NCI-H460 (cell line): ENCODE measurements around the gene BMERB1. TPM values are rescaled to one million over a fixed set of nuclear protein-coding genes. Genes with fewer than 3 reads are reported as not detected.
"Not testable (repeated sequence)": the region's sequence is repeated elsewhere in the genome, so short reads cannot be mapped to it uniquely, and the experiment has no call there.

Source experiments
- DNase-seq: peaks from one replicate; pipeline ENCODE4 v3.0.0-alpha.2; 2016; ENCODE audit warnings: low read depth; ENCODE audit errors: extremely low read depth
- total RNA-seq: library from RNA; depleted of rRNA; stranded (reverse); fragments of >200 nt; shearing (Covaris generic); gene quantifications from 2 replicates; pipeline ENCODE4 v1.2.3, GENCODE V29; 2014

The BMERB1 gene
- total RNA-seq, 1 experiment from 2014 or later: 35.8 TPM

DNA sequence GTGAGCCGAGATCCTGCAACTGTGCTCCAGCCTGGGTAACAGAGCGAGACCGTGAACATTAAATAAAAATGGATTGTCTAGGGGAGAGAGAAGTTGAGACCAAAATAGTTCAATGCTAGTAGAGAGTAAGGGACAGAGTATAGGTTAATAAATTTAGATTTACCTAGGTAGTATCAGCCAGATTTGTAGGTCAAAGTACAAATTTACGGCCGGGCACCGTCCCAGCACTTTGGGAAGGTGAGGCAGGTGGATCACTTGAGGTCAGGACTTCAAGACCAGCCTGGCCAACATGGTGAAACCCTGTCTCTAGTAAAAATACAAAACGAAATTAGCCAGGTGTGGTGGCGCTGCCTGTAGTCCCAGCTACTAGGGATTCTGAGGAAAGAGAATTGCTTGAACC is 12.2 kb upstream of the BMERB1 start:
- no peak for DNase-seq

DNA sequence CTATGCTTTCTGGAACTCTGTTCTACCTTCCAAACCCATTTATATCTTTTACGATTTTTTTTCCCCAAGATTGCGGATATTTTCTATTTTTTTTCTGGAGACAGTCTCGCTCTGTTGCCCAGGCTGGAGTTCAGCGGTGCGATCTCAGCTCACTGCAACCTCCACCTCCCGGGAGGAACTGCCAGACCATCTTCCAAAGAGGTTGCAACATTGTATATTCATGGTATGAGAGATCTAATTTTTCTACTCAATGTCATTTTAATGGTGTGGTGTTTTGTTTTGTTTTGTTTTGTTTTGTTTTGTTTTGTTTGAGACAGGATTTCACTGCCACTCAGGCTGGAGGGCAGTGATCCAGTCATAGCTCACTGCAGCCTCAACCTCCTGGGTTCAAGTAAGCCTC is 8.5 kb upstream of the BMERB1 start:
- DNase-seq: no peak

DNA sequence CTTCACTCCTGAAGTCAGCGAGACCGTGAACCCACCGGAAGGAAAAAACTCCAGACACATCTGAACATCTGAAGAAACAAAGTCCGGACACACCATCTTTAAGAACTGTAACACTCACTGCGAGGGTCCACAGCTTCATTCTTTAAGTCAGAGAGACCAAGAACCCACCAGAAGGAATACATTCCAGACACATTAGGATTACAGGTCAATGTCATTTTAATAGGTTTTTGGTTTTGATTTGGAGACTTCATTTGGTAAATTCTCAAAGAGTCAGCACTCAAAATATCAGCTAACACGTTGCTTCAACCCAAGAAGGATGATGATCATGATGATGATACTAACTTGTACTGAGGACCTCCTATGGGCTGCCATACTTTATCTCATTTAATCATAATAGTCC is 7.6 kb upstream of the BMERB1 start:
- DNase-seq: no peak

DNA sequence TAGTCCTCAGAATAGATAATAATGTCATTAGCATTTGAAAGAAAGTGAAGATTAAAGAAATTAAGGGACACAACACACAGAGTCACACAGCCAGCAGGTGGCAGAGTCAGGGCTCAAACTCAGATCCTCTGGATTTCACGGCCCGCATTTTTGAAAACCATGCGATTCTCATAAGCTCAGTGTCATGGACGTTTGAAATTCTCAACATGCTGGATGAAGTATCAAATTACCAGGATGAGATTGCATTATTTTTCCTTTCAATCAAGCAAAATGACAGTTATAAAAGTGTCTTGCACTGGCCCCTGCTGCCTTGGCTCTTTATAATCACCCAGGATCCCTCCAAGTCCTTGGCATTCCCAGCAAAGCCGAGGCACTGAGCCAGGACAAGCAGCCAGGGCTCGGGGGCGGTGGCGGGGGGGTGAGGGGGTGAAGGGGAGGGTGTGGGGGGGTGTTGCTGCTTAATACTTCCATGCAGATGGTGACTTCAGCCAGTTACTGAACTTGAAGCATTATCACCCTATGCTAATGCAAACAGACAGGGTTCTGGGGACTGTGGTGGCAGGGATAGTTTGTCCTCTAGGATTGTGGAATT is 6.6 kb upstream of the BMERB1 start:
- DNase-seq: peak; percentile 73

DNA sequence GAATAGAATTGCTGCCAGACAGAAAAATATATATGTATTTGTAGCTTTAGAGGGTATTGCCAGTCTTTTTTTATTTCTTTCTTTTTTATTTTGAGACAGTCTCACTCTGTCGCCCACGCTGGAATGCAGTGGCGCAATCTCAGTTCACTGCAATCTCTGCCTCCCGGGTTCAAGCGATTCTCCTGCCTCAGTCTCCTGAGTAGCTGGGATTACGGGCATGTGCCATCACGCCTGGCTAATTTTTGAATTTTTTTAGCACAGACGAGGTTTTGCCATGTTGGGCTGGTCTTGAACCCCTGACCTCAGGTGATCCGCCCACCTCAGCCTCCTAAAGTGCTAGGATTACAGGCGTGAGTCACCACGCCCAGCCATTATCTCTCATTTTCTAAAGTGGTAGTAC is 3.5 kb upstream of the BMERB1 start:
- not testable (repeated sequence) for DNase-seq

DNA sequence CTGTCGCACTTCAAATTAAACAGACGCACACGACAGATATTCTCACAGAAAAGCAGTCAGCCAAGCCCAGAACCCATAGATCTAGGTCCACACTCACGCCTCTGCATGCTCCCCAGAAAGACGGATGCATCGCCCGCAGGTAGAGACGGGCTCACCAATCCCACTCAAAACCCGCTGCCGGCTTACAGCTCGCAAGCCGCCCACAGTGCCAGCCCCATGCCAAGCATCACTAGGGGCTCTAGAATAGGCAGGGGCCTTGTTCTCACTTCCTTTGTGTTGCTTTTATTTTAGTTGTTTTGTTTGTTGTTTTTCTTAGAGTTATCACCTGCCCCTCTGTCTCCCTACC is 336 bp upstream of the BMERB1 start:
- no peak for DNase-seq

DNA sequence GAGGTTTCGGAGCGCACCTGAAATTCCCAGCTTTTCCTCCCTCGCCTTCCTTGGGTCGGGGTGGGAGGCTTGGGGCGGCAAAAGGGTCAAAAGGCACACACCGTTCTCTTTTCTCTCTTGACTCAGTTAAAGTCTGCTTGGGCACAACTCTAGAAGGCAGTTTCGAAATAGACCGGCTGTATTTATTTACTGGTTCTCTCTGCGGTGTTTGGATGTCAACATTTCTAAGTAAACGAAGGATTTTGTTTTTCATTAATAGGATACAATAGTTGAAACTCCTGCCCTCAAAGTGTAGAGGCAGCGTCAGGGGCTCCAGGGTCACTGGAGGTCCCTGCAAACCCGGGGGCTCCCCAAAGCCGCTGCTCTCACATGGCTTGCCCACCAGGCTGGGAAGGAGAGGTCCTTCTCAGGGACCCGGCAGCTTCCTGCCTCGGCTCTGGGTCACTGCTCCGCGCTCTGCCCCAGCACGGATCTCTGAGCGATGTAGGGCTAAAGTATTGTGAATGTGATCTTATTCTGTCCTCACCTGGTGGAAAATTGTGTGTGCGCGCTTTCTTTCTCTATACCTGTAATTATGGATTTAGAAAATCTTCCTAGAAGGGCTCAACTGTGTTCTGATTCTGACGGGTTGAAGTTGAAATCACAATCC is 952 bp downstream of the BMERB1 start:
- DNase-seq: no peak

DNA sequence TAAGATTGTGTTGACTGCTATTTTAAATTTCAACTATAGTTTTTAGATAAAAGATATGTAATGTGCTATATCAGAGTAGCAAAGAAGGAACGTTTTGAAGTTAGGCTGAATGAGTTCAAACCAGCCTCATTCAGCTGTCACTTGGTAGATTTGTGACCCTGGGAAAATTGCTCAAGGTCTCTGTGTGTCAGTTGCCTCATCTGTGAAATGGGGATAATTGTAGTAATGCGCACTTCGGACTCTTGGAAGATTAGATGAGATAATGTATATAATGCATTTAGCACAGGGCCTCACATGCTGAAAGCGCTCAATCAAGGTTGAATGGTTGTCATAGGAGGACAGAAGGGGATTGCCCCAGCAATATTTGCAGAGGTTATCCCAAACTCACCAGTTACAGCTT is 4.7 kb downstream of the BMERB1 start:
- no peak for DNase-seq

DNA sequence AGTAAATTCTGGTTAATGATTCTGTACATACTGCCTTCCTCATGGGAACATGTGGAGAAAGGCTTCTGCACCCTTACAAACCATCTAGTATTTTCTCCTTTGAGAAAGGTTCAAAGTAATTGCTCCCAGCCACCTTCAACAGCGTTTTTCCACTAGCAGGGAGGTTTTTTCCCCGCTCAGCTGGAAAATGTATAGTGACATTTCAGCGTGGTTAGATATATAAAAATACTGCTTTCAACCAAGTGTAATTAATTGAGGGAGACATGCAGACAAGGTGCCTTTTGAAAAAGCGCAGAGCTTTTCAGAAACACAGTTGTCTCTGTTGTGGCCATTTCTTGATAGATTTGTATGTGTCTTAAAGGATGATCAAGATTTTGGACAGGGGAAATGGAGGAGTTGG is 5.1 kb downstream of the BMERB1 start:
- DNase-seq: no peak

DNA sequence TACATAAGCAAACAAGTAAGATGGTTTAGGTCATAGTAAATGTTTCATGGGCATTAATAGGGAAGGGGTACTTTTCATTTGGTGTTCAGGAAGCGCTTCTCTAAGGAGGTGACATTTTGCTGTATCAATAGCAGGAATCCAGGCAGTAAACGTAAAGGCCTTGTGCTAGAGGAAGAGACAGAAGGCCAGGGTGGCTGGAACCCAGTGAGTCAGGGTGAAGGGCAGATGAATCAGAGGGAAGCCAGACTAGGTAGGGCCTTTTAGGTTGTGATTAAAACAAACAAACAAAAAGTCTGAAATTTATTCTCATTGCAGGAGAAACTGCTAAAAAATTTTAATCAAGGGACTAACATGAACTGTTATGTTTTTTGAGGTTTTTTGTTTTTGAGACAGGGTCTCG is 6.5 kb downstream of the BMERB1 start:
- DNase-seq: peak; percentile 9

DNA sequence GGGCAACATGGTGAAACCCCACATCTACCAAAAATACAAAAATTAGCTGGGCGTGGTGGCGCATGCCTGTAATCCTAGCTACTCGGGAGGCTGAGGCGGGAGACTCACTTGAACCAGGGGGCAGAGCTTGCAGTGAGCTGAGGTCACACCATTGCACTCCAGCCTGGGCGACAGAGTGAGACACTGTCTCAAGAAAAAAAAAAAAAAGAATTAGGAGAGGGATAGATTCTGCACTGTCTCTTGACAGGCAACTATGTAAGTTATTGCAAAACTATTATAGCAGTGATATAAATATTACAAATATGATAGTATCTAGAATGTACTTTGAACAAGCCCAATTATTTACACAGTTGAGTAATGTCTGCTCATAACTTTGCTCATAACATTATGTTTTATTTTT is 7.8 kb downstream of the BMERB1 start:
- DNase-seq: not testable (repeated sequence)

DNA sequence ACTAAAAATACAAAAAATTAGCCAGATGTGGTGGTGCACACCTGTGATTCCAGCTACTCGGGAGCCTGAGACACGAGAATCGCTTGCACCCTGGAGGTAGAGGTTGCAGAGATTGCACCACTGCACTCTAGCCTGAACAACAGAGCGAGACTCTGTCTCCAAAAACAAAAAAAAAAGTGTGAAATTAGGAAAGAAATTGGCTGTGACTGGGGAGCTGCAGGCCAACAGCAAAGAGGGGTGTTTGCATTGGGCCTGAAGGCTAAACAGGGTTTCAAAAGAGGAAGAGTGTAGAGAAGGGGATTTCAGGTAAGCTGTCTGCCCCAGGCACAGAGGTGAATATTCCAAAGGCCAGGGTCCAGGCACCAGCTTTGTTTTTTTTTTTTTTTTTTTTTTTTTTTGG is 9.4 kb downstream of the BMERB1 start:
- no peak for DNase-seq

DNA sequence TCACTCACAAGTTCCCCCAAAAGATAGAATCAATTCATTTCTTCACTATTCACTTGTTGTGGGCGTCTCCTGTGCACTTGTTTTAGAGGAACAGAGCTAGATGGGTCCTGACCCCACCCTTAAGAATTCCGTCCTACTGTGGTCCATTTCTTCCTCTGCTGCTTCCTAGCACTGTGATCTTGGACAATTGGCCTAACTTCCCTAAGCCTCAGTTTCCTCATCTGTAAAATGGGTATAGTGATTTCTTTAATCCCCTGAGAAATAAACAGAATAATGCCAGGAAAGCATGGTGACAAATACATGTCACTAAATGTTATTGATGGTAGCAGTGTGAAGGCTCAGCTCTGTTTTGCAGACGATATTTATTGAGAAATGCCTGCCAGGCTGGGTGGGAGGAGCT is 9.9 kb downstream of the BMERB1 start:
- no peak for DNase-seq

DNA sequence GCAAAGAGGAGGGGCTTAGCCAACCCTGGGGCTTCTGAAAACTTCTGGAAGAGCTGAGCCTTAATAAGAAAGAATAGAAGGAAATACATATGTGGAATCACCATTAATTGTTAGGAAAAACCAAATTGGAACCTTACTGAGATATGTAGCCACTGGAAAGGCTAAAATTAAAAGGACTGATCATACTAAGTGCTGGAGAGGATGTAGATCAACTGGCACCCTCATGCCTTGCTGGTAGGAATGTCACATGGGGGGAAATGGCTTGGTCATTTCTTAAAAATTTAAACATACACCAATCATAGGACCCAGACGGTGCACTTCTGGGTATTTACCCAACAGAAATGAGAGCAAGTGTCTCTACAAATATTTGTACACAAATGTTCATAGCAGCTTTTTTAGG is 11.1 kb downstream of the BMERB1 start:
- no peak for DNase-seq

DNA sequence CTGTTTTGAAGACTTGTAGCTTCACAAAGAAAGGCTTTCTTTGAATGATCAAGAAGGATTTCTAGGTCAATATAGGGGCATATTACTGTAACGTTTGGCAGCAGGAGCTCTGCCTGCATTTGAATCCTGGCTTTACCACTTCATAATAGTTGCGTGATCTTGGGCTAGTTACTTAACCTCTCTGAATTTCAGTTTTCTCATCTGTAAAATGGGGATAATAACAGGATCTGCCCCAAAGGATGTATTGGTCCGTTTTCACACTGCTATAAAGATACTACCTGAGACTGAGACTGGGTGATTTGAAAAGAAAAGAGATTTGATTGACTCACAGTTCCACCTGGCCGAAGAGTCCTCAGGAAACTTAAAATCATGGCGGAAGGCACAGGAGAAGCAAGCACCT is 12.5 kb downstream of the BMERB1 start:
- DNase-seq: no peak

DNA sequence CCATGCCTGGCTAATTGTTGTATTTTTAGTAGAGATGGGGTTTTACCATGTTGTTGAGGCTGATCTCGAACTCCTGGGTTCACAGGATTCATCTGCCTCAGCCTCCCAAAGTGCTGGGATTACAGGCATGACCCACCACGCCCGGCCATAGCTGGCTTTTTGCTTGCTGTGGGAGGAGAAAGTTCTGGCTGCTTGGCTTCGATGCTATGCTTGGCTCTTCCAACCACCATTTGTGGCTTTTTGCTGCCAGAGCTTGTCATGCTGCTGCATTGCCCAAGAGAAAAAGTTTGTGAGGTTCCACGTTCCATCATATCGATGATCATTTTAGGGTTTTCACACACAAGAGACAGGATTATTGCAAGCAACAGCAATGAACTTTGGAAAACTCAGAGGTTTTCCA is 16.2 kb downstream of the BMERB1 start:
- no peak for DNase-seq

DNA sequence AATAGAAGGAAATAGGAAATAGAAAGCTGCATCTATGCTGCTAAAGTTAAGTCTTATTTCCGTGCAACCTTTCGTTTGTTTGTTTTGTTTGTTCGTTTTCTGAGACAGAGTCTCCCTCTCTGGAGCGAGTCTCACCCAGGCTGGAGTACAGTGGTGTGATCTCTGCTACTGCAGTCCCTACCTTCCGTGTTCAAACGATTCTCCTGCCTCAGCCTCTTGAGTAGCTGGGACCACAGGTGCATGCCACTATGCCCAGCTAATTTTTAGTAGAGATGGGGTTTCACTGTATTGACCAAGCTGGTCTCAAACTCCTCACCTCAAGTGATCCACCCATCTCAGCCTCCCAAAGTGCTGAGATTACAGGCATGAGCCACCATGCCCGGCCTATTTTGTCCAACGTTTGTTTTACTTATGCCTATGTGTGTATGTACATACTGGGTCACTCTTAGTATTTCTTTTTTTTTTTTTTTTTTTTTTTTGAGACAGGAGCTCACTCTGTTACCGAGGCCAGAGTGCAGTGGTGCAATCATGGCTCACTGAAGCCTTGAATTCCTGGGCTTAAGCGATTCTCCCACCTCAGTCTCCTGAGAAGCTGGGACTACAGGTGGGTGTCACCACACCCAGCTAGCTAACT is 16.8 kb downstream of the BMERB1 start:
- no peak for DNase-seq

DNA sequence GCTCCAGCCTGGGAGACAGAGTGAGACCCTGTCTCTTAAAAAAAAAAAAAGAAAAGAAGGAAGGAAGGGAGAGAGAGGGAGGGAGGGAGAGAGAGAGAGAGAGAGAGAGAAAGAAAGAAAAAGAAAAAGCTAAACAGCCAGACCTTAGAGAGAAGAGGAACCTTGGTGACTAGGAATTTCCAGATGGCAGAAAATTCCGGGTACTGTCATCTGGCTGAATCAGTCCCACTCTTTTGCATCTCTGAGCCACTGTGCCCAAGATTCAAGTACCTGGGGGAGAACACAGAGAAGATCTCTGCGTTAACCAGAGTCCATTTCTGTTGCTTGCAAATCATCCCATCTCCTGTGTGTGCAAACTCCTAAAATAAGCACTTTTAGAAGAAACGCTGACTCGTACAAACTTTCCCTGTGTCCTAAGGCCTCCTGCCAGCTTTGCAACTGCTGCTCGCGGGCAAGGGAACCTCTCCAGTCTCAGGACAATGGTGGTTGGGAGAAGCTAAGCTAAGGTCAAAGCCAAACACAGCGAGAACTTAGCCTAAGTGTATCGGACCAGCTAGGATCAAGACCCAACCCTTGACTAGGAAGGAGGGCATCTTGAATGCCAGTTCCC is 18.0 kb downstream of the BMERB1 start:
- no peak for DNase-seq

DNA sequence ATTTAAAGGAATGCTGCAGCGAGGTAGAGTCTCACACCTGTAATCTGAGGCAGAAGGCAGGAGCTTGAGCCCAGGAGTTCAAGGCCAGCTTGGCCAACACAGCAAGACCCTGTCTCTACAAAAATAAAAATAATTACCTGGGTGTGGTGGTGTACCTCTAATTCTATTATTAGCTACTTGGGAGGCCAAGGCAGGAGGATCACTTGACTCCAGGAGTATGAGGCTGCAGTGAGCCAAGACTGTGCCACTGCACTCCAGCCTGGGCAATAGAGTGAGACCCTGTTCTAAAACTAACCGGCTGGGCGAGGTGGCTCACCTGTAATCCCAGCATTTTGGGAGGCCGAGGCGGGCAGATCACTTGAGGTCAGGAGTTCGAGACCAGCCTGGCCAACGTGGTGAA is 18.9 kb downstream of the BMERB1 start:
- not testable (repeated sequence) for DNase-seq

DNA sequence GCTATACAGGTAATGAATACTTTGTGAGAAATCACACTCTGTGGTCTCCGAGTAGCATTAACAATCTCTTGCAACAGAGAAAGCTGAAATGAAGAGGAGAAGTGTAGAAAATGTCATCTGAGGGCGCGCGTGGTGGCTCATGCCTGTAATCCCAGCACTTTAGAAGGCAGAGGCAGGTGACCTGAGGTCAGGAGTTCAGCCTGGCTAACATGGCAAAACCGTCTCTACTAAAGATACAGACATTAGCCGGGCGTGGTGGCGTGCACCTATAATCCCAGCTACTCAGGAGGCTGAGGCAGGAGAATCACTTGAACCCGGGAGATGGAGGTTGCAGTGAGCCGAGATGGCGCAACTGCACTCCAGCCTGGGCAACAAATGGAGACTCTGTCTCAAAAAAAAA is 20.5 kb downstream of the BMERB1 start:
- DNase-seq: not testable (repeated sequence)

DNA sequence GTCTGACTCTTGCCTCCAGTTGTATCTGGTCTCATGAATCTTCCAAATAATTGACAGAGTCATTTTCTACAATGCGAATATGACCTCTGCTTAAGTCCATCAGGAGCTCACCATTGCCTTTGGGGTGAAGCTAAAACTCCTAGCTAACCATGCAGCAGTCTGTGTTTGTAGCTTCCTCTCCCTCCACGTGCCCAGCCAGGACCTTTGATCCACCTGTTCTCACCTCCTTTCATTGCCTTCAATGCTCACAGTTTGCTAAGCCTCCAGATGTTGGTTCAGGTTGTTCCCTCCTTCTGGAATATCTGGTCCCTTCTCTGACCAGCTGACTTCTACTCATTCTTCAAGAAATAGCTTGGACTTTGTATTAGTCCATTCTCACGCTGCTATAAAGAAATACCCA is 23.0 kb downstream of the BMERB1 start:
- no peak for DNase-seq

DNA sequence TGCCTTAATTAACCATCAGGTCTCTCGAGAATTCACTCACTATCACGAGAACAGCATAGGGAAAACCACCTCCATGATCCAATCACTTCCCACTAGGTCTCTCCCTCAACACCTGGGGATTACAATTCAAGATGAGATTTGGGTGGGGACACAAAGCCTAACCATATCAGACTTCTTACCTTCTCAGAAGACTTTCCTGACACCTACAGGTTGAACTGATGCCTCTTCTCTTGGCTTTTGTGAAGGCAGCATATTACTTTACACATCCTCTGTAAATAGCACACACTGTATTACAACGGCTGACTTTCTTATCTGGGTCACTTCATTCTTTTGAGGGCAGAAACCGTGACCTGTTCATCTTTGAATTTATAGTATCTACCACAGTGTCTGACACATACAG is 23.6 kb downstream of the BMERB1 start:
- no peak for DNase-seq
